Germinal center (tissue), 1 donor: ENCODE data around the gene RDH5.
A peak's percentile ranks its signal among the peaks of the same experiment; 100 is the strongest.

Experiments
- DNase-seq: peaks from one replicate; pipeline ENCODE4 v3.0.0; 2012; ENCODE audit warnings: mixed read lengths, low spot score

Gene RDH5

GRCh38 chr12:55712700-55713415, 7.3 kb upstream of the RDH5 start:
- no peak for DNase-seq

DNA sequence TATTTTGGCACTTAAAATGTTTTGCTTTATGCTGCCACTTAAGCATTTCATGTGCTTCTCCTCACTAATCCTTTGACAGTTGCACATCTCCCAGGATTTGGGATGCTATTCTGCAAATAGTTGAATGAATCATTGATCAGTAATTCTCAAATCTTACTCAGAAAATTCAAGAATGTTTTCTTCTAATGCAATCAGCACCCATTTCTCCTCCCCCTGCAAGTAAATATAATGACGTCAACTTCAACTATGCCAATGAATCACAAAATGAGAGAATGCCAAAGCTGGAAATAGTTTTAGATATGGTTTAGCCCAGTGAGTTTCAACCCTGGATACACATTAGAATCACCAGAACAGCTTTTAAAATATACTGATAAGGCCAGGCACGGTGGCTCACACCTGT, 6.5 kb upstream of the RDH5 start:
- DNase-seq: no peak

DNA sequence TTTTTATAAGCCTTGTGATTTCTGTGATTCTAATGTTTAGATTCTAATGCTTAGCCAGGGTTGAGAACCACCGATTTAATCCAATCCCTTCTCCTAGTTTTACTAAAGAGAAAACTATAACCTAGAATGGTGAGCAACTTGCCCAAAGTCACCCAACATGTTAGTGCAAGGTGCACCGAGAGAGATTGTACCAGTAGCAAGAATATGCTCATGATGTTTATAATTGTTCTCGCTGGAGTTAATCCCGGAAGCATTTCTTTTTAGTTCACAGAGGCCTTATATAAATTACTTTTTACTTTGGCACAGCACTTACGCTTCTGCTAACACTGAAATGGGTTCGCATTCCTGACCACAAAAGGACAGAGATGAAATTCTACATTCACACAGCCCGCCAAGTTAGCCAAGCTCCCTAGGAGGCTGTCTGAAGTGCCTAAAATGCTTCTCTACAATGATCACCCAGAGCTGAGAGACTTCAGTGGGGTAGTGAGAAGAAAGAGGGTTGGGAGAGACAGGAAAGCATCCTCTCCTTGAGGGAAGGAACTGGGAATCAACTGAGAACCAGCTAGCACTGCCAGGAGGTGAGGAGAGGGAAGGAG, 4.9 kb upstream of the RDH5 start:
- no peak for DNase-seq

DNA sequence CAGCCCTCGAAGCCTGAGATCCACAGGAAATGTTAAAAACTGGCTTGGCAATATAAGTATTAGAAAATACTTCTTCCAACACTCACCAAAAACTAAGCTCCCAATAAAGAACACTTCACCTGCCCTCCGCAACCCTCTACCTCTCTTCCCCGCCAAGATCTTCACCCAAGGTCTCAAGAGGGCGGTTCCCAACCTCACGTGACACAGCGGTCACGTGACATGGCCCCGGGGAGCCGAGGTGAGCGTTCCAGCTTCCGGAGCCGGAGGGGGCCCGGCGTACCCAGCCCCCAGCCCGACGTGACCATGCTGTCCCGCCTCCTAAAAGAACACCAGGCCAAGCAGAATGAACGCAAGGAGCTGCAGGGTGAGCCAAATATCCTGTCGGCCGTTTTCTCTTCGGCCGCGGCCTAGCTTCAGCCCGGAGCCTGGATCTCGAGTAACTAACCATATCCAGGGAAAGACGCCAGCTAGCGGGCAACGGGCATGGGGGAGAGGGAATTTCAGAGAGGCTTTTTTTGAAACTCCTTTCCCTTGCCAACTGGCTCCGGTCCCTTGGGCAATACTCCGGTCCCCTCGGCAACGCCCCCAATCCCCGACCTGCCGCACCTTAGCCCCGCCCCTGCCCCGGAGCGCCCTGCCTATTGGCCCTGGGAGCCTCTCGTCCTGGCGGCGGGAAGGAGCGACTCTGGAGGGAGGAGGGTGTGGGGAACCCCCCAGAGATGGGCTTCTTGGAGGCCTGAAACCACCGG, 4.2 kb upstream of the RDH5 start, which contains the start of gene BLOC1S1:
Gene BLOC1S1 (plus strand): TSS at position 214 of the 749 bp plus-strand sequence. CDS start 6 bp downstream, at position 220.
- peak; percentile 94 for DNase-seq

DNA sequence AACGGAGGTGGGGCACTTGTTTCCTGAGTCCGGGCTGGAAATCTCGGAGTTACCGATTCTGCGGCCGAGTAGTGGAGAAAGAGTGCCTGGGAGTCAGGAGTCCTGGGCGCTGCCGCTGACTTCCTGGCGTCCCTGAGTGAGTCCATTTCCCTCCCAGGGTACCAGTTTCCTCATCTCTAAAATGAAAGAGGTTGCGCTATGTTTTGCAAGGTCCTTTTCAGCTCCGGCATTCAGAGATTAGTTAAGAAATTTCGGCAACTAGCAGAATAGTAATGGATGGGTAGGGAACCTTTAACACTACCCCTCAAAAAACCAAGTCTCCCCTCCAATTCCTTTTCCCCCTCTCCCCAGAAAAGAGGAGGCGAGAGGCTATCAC, 3.6 kb upstream of the RDH5 start:
- no peak for DNase-seq

GRCh38 chr12:55717011-55718007, 2.9 kb upstream of the RDH5 start:
- DNase-seq: no peak

- DNase-seq: no peak
Observed at GRCh38 chr12:55718015-55718414, 2.2 kb upstream of the RDH5 start.

GRCh38 chr12:55718624-55719275, 1.4 kb upstream of the RDH5 start:
- DNase-seq: no peak

DNA sequence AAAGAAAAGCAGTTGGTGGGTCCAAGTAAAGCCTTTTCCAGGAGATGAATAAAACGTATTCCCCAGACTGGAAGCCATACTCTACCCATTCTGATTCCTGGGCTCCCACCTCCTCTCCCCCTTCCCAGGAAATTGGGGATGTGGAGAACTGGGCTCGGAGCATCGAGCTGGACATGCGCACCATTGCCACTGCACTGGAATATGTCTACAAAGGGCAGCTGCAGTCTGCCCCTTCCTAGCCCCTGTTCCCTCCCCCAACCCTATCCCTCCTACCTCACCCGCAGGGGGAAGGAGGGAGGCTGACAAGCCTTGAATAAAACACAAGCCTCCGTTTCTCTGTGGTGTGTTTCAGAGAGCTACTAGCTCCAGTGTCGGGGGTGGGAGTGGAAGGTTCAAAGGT, 822 bp upstream of the RDH5 start:
- DNase-seq: no peak

DNA sequence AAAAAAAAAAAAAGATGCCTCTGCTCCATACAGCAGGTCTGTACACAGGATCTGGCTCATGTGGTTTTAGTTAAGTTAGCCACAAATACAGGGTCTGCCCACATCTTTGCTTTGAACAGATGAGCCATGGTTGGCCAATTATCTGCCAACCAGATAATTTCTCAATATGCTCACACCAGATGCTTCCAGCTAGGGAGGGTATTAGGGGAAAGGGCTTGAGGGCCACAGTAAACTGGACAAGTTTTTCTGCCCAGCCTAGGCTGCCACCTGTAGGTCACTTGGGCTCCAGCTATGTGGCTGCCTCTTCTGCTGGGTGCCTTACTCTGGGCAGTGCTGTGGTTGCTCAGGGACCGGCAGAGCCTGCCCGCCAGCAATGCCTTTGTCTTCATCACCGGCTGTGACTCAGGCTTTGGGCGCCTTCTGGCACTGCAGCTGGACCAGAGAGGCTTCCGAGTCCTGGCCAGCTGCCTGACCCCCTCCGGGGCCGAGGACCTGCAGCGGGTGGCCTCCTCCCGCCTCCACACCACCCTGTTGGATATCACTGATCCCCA, 776 bp downstream of the RDH5 start:
- no peak for DNase-seq

DNA sequence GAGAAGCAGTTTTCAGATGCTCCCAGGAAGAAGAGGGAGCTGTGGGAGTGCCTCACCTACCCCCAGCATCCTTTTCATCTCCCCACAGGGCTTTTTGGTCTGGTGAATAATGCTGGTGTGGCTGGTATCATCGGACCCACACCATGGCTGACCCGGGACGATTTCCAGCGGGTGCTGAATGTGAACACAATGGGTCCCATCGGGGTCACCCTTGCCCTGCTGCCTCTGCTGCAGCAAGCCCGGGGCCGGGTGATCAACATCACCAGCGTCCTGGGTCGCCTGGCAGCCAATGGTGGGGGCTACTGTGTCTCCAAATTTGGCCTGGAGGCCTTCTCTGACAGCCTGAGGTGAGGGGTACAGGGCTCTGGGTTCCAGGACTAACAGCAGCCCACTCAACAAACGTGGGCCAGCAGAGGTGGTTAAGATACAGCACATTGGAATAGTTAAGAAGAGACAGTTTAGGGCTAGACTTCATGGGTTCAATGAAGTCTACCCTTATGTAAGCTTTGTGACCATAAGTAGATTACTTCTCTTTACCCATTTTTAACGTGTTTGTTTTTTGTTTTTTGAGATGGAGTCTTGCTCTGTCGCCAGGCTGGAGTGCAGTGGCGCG, 1.5 kb downstream of the RDH5 start:
- DNase-seq: no peak

GRCh38 chr12:55722948-55723347, 2.8 kb downstream of the RDH5 start:
- no peak for DNase-seq

- DNase-seq: no peak
Observed at GRCh38 chr12:55723516-55724225, 3.5 kb downstream of the RDH5 start.

DNA sequence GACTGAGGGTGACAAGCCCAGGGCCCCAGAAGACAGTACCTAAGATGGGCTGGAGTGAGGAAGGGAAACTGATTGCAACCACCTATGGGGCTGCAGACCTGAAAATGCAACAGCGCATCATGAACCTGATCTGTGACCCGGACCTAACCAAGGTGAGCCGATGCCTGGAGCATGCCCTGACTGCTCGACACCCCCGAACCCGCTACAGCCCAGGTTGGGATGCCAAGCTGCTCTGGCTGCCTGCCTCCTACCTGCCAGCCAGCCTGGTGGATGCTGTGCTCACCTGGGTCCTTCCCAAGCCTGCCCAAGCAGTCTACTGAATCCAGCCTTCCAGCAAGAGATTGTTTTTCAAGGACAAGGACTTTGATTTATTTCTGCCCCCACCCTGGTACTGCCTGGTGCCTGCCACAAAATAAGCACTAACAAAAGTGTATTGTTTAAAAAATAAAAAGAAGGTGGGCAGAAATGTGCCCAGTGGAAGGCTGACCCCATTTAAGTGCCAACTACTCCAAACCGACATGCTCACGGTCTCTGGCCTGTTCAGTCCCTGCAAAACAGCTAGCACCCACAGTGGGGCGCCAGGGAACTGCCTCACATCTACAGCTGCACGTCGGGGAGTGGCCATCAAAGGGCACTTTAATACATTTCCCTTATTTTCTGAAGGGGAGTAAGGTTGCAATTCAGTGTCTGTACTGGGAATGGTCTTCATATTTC, 4.2 kb downstream of the RDH5 start:
- peak; percentile 68 for DNase-seq

GRCh38 chr12:55724940-55725309, 4.7 kb downstream of the RDH5 start:
- DNase-seq: no peak

- no peak for DNase-seq
Observed at GRCh38 chr12:55725556-55725955, 5.4 kb downstream of the RDH5 start.

GRCh38 chr12:55726971-55727370, 6.8 kb downstream of the RDH5 start:
- no peak for DNase-seq

DNA sequence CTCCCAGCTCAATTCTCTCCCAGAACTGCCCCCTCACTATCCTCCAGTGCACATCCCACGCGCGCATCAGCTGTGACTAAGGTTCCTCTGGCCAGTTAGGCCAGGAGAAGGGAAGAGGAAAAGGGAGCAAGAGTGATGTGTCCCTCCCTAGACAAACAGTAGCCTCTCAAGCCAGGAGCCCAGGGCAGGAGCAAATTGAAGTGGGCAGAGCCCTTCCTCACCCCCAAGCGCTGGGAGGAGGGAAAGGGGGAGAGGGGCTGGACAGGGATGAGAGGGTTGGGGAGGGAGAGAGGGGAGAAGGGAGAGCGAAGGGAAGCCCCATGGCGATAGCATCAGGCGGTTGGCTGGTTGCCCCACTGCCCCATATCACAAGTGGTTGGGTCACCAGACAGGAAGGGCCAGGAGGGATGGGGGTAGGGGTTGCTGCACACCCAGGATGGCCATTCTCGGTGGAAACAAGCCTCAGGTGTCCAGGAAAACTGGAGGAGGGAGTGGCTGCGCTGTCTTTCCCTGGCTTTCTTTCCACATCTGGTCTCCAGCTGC, 7.5 kb downstream of the RDH5 start:
- DNase-seq: no peak
